Measurements from ENCODE around the gene NKX1-2. TPM values are rescaled to one million over a fixed set of nuclear protein-coding genes. Genes with fewer than 3 reads are reported as not detected.

Gene NKX1-2
- total and polyA plus RNA-seq, 2 of the 4 experiments (the other 2 are of a cell fraction), result not detected

DNA sequence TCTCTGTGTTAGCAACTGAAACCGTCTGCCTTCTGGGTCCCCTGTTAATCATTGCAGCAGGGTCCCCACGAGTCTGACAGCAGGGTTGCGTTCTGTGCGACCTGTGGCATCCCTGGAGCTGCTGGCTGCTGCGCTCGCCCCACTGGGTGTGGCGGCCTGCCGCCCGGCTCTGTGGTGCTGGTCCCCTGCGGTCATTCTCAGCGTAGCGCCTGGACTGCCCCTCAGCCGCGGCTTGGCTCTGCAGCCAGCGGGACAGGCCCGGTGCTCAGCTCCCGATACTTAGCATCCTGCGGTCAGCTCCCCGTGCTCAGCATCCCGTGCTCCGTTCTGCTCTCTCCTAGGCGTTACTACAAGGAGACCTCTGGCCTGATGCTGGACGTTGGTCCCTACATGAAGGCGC, 46.8 kb upstream of the NKX1-2 start:
- Histone ChIP-seq H3K27ac (ENCODE audit: insufficient read depth, low read length) (no peak overlapping the region), H3K4me1 (ENCODE audit: control insufficient read depth, insufficient read depth, low read length) (no peaks in the 10 kb centered on the region), H3K9ac (ENCODE audit: low read depth, low read length) (no peak overlapping the region), H3K23ac (ENCODE audit: low read depth, low read length) (no peak overlapping the region), H3K9me3 (ENCODE audit: control insufficient read depth, insufficient read depth, low read length) (0 out of 2 replicates have a peak, but pooled peaks cover 2% of the 10 kb centered on the region), H3K4ac (ENCODE audit: low read depth, low read length) (no peak overlapping the region), H3K18ac (ENCODE audit: low read depth, low read length) (no peak overlapping the region), H2BK5ac (ENCODE audit: low read depth, low read length, poor library complexity, severe bottlenecking) (no peak overlapping the region), H2AK5ac (ENCODE audit: low read depth, low read length) (no peak overlapping the region), H4K8ac (ENCODE audit: low read depth in 2 of 2, low read length in 2 of 2) (no peak overlapping the region), H3K4me2 (ENCODE audit: low read depth, low read length) (no peak overlapping the region), H2AK9ac (replicated peaks; ENCODE audit: low read depth, low read length, poor library complexity) (no peak overlapping the region), H3K36me3 (ENCODE audit: control insufficient read depth, insufficient read depth, low read length) (no peaks in the 10 kb centered on the region), H4K5ac (ENCODE audit: low read depth, low read length) (no peak overlapping the region), H2BK20ac (ENCODE audit: low read depth, low read length) (no peak overlapping the region), H4K20me1 (ENCODE audit: insufficient read depth, low read length) (no peaks in the 10 kb centered on the region), H3K9me1 (ENCODE audit: insufficient read depth, low read length) (no peaks in the 10 kb centered on the region), H3K14ac (replicated peaks; ENCODE audit: low read depth, low read length) (no peak overlapping the region), H2AFZ (replicated peaks; ENCODE audit: low read length, poor library complexity) (no peak overlapping the region), H3K56ac (ENCODE audit: extremely low read depth, insufficient read depth, low read length) (no peak overlapping the region), H4K91ac (ENCODE audit: insufficient read depth, low read depth, low read length) (no peak overlapping the region), H3K4me3 (ENCODE audit: insufficient read depth, low read depth, low read length) (no peak overlapping the region), H3K27me3 (ENCODE audit: control insufficient read depth, insufficient read depth, low read length) (no peaks in the 10 kb centered on the region), H2BK120ac (ENCODE audit: low read depth, low read length) (no peak overlapping the region), H2BK15ac (ENCODE audit: low read depth, low read length) (no peak overlapping the region), H3K79me1 (ENCODE audit: low read depth in 1 of 2, low read length in 2 of 2) (no peaks in the 10 kb centered on the region)
- no TSS peak for BruUV-seq (replicated peaks)
- no peak for DNase-seq
- ChIA-PET POLR2A (ENCODE audit: unreplicated experiment) (no interaction called here), CTCF (no interaction called here)
- TF ChIP-seq, protein P1, sequence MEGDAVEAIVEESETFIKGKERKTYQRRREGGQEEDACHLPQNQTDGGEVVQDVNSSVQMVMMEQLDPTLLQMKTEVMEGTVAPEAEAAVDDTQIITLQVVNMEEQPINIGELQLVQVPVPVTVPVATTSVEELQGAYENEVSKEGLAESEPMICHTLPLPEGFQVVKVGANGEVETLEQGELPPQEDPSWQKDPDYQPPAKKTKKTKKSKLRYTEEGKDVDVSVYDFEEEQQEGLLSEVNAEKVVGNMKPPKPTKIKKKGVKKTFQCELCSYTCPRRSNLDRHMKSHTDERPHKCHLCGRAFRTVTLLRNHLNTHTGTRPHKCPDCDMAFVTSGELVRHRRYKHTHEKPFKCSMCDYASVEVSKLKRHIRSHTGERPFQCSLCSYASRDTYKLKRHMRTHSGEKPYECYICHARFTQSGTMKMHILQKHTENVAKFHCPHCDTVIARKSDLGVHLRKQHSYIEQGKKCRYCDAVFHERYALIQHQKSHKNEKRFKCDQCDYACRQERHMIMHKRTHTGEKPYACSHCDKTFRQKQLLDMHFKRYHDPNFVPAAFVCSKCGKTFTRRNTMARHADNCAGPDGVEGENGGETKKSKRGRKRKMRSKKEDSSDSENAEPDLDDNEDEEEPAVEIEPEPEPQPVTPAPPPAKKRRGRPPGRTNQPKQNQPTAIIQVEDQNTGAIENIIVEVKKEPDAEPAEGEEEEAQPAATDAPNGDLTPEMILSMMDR (conservative IDR thresholded peaks at IDR 0.05; ENCODE audit: low read depth, low read length), result no peak
- TF ChIP-seq SMC3 (IDR thresholded peaks at IDR 0.05; ENCODE audit: low read depth, low read length), result no peak
- WGBS, 2 experiments (ENCODE audit: extremely low coverage in 2 of 2, insufficient read length in 1 of 2), result 86% methylated on average over 12 of the region's 24 CpGs; no CpG with 5 or more reads in 1 of the 2 experiments
- intact Hi-C loops (cut with micrococcal nuclease) (no loop called here), in situ Hi-C loops (cut with MboI; ENCODE audit: low sequenced_read_pairs) (no loop called here), dilution Hi-C loops (cut with HindIII; ENCODE audit: low sequenced_read_pairs, unreplicated experiment) (no loop called here)
- ATAC-seq (ENCODE audit: low read depth), result no peak
